Prostate gland (tissue), 2 donors: ENCODE measurements around the gene FANK1. TPM values are rescaled to one million over a fixed set of nuclear protein-coding genes. Genes with fewer than 3 reads are reported as not detected.

Experiments
- DNase-seq: peaks from one replicate; pipeline ENCODE4 v3.0.0-alpha.2; 2019; ENCODE audit warnings: low spot score
- H3K27ac ChIP-seq, 2 donors: fragments of 200-600 bp; sonication (generic); 2 replicates each; pipeline ENCODE4 v1.5.1; 2017 to 2019
- H3K27me3 ChIP-seq: fragments of 200-600 bp; sonication (generic); replicated peaks from 2 replicates; pipeline ENCODE4 v1.5.1; 2019; ENCODE audit not compliant: insufficient read depth
- H3K36me3 ChIP-seq, 2 donors: fragments of 200-600 bp; sonication (generic); 1 replicate in 1 of 2; 2 replicates in 1 of 2; pipeline versions ENCODE4 v1.5.1 to v1.8.1; 2017 to 2019
- H3K4me1 ChIP-seq: fragments of 200-600 bp; sonication (generic); replicated peaks from 2 replicates; pipeline ENCODE4 v1.5.1; 2019
- H3K4me3 ChIP-seq, 2 donors: fragments of 200-600 bp; sonication (generic); 2 replicates each; pipeline ENCODE4 v1.5.1; 2017 to 2019
- H3K9me3 ChIP-seq: fragments of 200-600 bp; sonication (generic); 2 replicates; pipeline ENCODE4 v1.5.1; 2017
- CTCF ChIP-seq, 4 experiments: fragments of 200-600 bp in 2 of 4; fragments of 450-650 bp in 2 of 4; sonication (generic) in 2 of 4; IDR thresholded peaks; 1 replicate in 3 of 4; 2 replicates in 1 of 4; pipeline ENCODE4 v1.5.1; 2016 to 2019; ENCODE audit warnings: antibody characterized with exemption in 4 of 4, mild to moderate bottlenecking in 2 of 4, moderate library complexity in 2 of 4
- POLR2A ChIP-seq: fragments of 450-650 bp; IDR thresholded peaks from one replicate; pipeline ENCODE4 v1.6.1; 2016; ENCODE audit warnings: antibody characterized with exemption, mild to moderate bottlenecking
- POLR2AphosphoS5 ChIP-seq: sonication (generic); formaldehyde crosslinking; IDR thresholded peaks from one replicate; pipeline ENCODE4 v1.6.1; 2017; ENCODE audit warnings: antibody characterized with exemption
- WGBS: methylation state at CpG from one replicate; pipeline ENCODE4 v1.1.5; 2018; 5-methylcytosine and 5-hydroxymethylcytosine counted together
- intact Hi-C: fragments of 100-400 bp; cut with DNase I; formaldehyde crosslinking; loops from one replicate; pipeline ENCODE4 v1.14.2; 2022
- total RNA-seq, 2 donors: library from RNA; depleted of rRNA; stranded (reverse); fragments of >200 nt; gene quantifications; one replicate each; pipeline ENCODE4 v1.1.0, GENCODE V29; 2016

FANK1 gene
- total RNA-seq, 2 donors from 2014 or later, result 2.6 to 7.9 TPM

- TF ChIP-seq CTCF (IDR thresholded peaks at IDR 0.05) (no peak), POLR2AphosphoS5 (no peak), POLR2A (no peak)
- no peak for DNase-seq
- Histone ChIP-seq H3K4me3 (no peak overlapping the region), H3K36me3 (no peaks in the 10 kb centered on the region), H3K27ac (no peak overlapping the region), H3K9me3 (no peaks in the 10 kb centered on the region), H3K4me1 (no peaks in the 10 kb centered on the region), H3K27me3 (no peaks in the 10 kb centered on the region)
- 77% methylated on average over 6 of the region's 6 CpGs for WGBS
- intact Hi-C loops, result loop anchor here (5.0 kb wide), 3 partner anchors 404 to 1869 kb away; partner anchors contain the start of gene ADAM12
Observed at GRCh38 chr10:125983161-125983560, 86.8 kb downstream of the FANK1 start.

- Histone ChIP-seq H3K27ac (no peak overlapping the region), H3K4me1 (no peaks in the 10 kb centered on the region), H3K4me3 (no peak overlapping the region), H3K9me3 (no peaks in the 10 kb centered on the region), H3K27me3 (no peaks in the 10 kb centered on the region), H3K36me3 (no peaks in the 10 kb centered on the region)
- intact Hi-C loops, result loop anchor here (5.0 kb wide), 3 partner anchors 404 to 1869 kb away; partner anchors contain the start of gene ADAM12
- DNase-seq, result no peak
- 76% methylated on average over 5 of the region's 5 CpGs for WGBS
- no peak for TF ChIP-seq CTCF (IDR thresholded peaks at IDR 0.05)
- no peak for TF ChIP-seq POLR2AphosphoS5
- no peak for TF ChIP-seq POLR2A
Observed at GRCh38 chr10:125983656-125984055, 87.3 kb downstream of the FANK1 start.

GRCh38 chr10:125984346-125984745 is 88.0 kb downstream of the FANK1 start:
- Histone ChIP-seq H3K27me3 (no peaks in the 10 kb centered on the region), H3K9me3 (no peaks in the 10 kb centered on the region), H3K4me1 (no peaks in the 10 kb centered on the region), H3K36me3 (no peaks in the 10 kb centered on the region), H3K27ac (no peak overlapping the region), H3K4me3 (no peak overlapping the region)
- intact Hi-C loops, result loop anchor here (5.0 kb wide), 3 partner anchors 403 to 1868 kb away; partner anchors contain the start of gene ADAM12
- TF ChIP-seq POLR2AphosphoS5 (no peak), CTCF (IDR thresholded peaks at IDR 0.05) (no peak), POLR2A (no peak)
- 89% methylated on average over 4 of the region's 4 CpGs for WGBS
- no peak for DNase-seq

- Histone ChIP-seq H3K4me3 (no peak overlapping the region), H3K27me3 (no peaks in the 10 kb centered on the region), H3K4me1 (no peaks in the 10 kb centered on the region), H3K9me3 (no peaks in the 10 kb centered on the region), H3K27ac (no peak overlapping the region), H3K36me3 (no peaks in the 10 kb centered on the region)
- intact Hi-C loops, result loop anchor here (5.0 kb wide), 3 partner anchors 402 to 1867 kb away; partner anchors contain the start of gene ADAM12
- no peak for DNase-seq
- 93% methylated on average over 6 of the region's 6 CpGs for WGBS
- TF ChIP-seq POLR2A (no peak), POLR2AphosphoS5 (no peak), CTCF (IDR thresholded peaks at IDR 0.05) (no peak)
Observed at GRCh38 chr10:125984865-125985495, 88.6 kb downstream of the FANK1 start.
